Activated B cell treated with CpG ODN at 0.5 μM for 24 hours (primary cell): ENCODE results near the gene THSD4. TPM values are rescaled to one million over a fixed set of nuclear protein-coding genes. Genes with fewer than 3 reads are reported as not detected.

Source experiments
- ATAC-seq: fragments of 200-7000 bp; cut with Tn5 transposase; one replicate; pipeline ENCODE4 v1.10.0; 2021; ENCODE audit warnings: low read depth, mild to moderate bottlenecking, moderate library complexity
- CTCF ChIA-PET: fragments of 350-600 bp; sonication (Branson Sonifier 250); formaldehyde crosslinking; loops from one replicate; lab custom pipeline; 2021; ENCODE audit warnings: antibody characterized with exemption; lab: Charles Lee
- POLR2A ChIA-PET: fragments of 350-600 bp; sonication (Branson Sonifier 250); formaldehyde crosslinking; loops from one replicate; lab custom pipeline; 2021; ENCODE audit warnings: antibody characterized with exemption; lab: Charles Lee
- DNase-seq: peaks from one replicate; pipeline ENCODE4 v3.0.0; 2022
- H3K27ac Mint-ChIP-seq: one replicate; pipeline ENCODE4 v1.8.0; 2020; ENCODE audit warnings: mixed read lengths
- H3K27me3 Mint-ChIP-seq: one replicate; pipeline ENCODE4 v1.8.0; 2021; ENCODE audit warnings: mixed read lengths
- H3K36me3 Mint-ChIP-seq: one replicate; pipeline ENCODE4 v1.8.0; 2021; ENCODE audit warnings: low read depth, mixed read lengths
- H3K4me1 Mint-ChIP-seq: one replicate; pipeline ENCODE4 v1.8.0; 2021; ENCODE audit warnings: mixed read lengths
- H3K4me3 Mint-ChIP-seq: one replicate; pipeline ENCODE4 v1.8.0; 2020; ENCODE audit warnings: mild to moderate bottlenecking, mixed read lengths
- H3K9me3 Mint-ChIP-seq: one replicate; pipeline ENCODE4 v1.8.0; 2020; ENCODE audit warnings: mixed read lengths
- intact Hi-C: fragments of 100-400 bp; cut with micrococcal nuclease; formaldehyde crosslinking; loops from one replicate; pipeline ENCODE4 v1.15.1; 2024
- total RNA-seq: library from RNA; stranded (reverse); gene quantifications from 2 replicates; pipeline ENCODE4 v1.2.3, GENCODE V29; 2022
- TF ChIP-seq, protein P1 (sequence below): fragments of 200-600 bp; IDR thresholded peaks from one replicate; pipeline ENCODE4 v1.8.0; 2022; ENCODE audit warnings: antibody characterized with exemption, mild to moderate bottlenecking

The THSD4 gene
- total RNA-seq, 1 donor from 2014 or later, result not detected

DNA sequence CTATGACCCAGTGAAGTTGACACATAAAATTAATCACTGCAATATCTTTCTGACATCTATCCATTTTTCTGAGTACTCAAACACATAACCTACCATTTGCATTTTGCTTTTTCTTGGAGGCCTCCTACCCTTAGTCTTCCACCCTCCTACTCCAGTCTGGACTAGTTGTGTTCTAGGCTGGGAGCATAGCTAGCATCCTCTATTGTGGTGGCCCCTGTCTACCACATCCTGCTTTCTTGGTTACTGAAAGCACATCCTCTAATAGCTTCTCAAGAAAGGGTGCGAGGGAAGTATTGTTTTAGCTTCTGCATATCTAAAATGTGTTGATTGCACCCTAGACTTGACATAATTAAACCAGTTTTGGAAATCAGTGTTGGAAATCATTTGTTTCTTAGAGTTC, 176.5 kb downstream of the THSD4 start:
- intact Hi-C loops, result no loop called here

DNA sequence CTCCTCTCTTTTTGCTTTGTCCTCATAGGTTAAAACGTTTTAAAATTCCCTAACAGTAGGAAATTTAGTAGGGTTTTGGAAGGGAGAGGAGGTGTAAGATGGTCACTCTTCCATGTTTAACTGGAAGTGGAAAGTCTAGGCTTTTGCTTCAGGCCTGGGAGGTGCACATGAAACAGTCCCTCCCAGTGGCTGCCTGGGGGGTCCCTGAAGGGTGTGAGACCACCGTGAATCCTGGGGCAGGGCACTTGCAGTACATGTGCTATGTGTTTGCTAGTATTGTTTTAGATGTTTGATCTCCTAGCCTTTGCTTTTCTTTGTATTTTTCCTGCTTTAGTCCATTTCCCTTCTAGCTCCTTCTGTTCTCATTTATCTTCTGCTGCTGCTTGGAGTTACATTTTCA, 178.5 kb downstream of the THSD4 start:
- ChIA-PET POLR2A (no interaction called here), CTCF (no interaction called here)
- Mint-ChIP-seq H3K27me3 (peaks cover 7% of the 10 kb centered on the region), H3K4me3 (no peak overlapping the region), H3K36me3 (no peaks in the 10 kb centered on the region), H3K4me1 (no peaks in the 10 kb centered on the region), H3K9me3 (no peaks in the 10 kb centered on the region), H3K27ac (no peak overlapping the region)
- DNase-seq (no peak), ATAC-seq (no peak)
- TF ChIP-seq, protein P1, sequence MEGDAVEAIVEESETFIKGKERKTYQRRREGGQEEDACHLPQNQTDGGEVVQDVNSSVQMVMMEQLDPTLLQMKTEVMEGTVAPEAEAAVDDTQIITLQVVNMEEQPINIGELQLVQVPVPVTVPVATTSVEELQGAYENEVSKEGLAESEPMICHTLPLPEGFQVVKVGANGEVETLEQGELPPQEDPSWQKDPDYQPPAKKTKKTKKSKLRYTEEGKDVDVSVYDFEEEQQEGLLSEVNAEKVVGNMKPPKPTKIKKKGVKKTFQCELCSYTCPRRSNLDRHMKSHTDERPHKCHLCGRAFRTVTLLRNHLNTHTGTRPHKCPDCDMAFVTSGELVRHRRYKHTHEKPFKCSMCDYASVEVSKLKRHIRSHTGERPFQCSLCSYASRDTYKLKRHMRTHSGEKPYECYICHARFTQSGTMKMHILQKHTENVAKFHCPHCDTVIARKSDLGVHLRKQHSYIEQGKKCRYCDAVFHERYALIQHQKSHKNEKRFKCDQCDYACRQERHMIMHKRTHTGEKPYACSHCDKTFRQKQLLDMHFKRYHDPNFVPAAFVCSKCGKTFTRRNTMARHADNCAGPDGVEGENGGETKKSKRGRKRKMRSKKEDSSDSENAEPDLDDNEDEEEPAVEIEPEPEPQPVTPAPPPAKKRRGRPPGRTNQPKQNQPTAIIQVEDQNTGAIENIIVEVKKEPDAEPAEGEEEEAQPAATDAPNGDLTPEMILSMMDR, result no peak
- intact Hi-C loops, result no loop called here

More for the DNA sequence above, 176.5 kb downstream of the THSD4 start:
- ChIA-PET POLR2A (no interaction called here), CTCF (no interaction called here)
- Mint-ChIP-seq H3K4me1 (no peaks in the 10 kb centered on the region), H3K27me3 (peaks cover 7% of the 10 kb centered on the region), H3K36me3 (no peaks in the 10 kb centered on the region), H3K4me3 (no peak overlapping the region), H3K27ac (no peak overlapping the region), H3K9me3 (no peaks in the 10 kb centered on the region)
- ATAC-seq (no peak), DNase-seq (no peak)
- TF ChIP-seq, protein P1, result no peak

DNA sequence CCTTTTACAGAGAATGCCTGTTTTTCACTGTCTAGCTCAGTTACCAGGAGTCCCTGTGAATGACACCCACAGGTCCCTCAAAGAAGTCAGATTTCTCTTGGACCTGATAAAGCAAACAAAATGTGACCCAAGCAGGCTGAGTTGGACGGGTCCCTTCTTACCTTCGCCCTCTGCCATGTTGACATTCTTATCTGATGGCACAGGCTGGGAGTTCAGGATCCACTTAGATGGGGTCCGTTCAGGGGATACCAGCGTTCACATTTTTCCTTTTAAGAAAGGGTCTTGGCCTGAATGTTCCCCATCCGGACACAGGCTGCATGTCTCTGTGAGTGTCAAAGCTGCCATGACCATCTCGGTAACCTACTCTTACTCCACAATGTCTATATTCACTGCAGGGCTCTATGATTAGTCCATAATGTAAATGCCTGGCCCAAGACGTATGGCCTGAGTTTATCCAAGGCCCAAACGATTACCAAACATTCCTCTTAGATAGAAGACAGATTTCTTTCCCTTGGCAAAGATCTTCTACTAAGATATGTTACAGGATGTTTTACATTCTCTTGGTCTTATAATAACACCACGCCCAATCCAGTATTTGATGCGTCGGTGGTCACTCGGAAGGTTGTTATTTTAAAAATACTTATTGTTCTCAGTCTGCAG, 179.1 kb downstream of the THSD4 start:
- Mint-ChIP-seq H3K27me3 (peaks cover 6% of the 10 kb centered on the region), H3K4me1 (no peaks in the 10 kb centered on the region), H3K4me3 (no peak overlapping the region), H3K27ac (no peak overlapping the region), H3K9me3 (no peaks in the 10 kb centered on the region), H3K36me3 (no peaks in the 10 kb centered on the region)
- POLR2A ChIA-PET, result no interaction called here
- ATAC-seq (no peak), DNase-seq (no peak)
- CTCF ChIA-PET, result no interaction called here
- intact Hi-C loops, result no loop called here
- TF ChIP-seq, protein P1, result no peak

DNA sequence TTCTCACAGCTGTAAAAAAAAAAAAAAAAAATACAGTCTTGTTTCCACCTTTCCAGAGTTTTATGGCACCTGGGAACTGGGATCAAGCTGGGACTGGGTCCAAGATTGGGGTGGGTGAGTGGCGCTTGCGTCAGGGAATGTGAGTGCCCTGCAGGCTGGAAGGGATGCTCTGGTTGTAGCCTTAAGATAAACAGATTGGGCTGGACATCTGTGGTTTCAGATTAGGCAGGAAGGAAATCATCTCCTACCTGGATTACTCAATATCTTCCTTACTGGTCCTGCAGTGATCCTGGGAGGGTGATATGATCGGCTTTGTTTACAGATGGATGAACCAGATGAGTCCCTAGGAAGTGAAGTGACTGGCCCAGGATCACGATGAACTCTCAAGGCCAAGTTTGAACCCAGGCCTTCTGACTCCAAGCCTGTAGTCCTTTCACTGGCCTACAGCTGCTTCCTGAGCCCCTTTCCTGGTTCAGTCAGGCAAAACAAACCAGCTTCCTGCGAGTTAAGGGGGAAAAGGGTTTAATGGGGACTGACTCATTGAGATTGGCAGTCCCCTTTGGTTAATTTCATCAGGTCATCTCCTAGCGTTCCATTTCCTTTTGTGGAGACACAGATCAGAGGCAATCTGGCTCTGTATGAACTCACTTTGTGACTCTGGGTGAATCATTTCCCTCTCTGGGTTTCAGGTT, 179.8 kb downstream of the THSD4 start:
- intact Hi-C loops, result no loop called here
- no peak for DNase-seq
- Mint-ChIP-seq H3K9me3 (no peaks in the 10 kb centered on the region), H3K27me3 (peaks cover 6% of the 10 kb centered on the region), H3K27ac (no peak overlapping the region), H3K4me1 (no peaks in the 10 kb centered on the region), H3K36me3 (no peaks in the 10 kb centered on the region), H3K4me3 (no peak overlapping the region)
- ChIA-PET CTCF (no interaction called here), POLR2A (no interaction called here)
- TF ChIP-seq, protein P1, result no peak
- ATAC-seq, result no peak

DNA sequence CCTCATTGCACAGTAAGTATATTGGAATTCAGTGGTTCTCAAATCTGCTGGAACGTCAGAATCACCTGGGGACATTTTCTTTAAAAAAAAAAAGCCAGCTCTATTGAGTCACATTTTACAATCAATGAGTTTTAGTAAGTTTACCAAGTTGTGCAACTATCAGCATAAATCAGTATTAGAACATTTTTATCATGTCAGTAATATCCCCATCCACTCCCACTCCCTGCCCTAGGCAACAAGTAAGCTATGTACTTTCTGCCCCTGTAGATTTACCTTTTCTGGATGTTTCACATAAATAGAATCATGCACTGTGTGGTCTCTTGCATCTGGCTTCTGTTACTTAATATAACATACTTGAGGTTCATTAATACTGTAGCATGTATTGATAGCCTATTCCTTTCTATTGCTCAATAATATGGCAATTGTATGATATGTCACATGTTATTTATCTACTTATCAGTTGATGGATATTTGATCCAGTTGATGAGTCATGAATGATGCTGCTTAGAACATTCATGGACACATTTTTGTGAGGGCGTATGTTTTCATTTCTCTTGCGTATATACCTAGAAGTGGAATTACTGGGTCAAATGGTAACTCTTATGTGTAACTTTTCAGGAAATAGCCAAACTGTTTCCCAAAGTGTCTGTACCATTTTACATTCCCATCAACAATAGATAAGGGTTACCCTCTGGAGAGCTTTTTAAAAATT, 180.5 kb downstream of the THSD4 start:
- Mint-ChIP-seq H3K27ac (no peak overlapping the region), H3K36me3 (no peaks in the 10 kb centered on the region), H3K9me3 (no peaks in the 10 kb centered on the region), H3K27me3 (peaks cover 6% of the 10 kb centered on the region), H3K4me3 (no peak overlapping the region), H3K4me1 (no peaks in the 10 kb centered on the region)
- intact Hi-C loops, result no loop called here
- CTCF ChIA-PET, result no interaction called here
- DNase-seq (no peak), ATAC-seq (no peak)
- POLR2A ChIA-PET, result no interaction called here
- TF ChIP-seq, protein P1, result no peak
